H1 (cell line): Measurements from ENCODE around the gene EXOC6. TPM values are rescaled to one million over a fixed set of nuclear protein-coding genes. Genes with fewer than 3 reads are reported as not detected.

Experiments
- CTCF ChIA-PET: fragments of 300-600 bp; sonication (Branson Sonifier 250); formaldehyde crosslinking; loops from one replicate; lab custom pipeline; 2021; ENCODE audit not compliant: partially characterized antibody; lab: Charles Lee
- POLR2A ChIA-PET: fragments of 300-600 bp; sonication (Branson Sonifier 250); formaldehyde crosslinking; loops from one replicate; lab custom pipeline; 2021; ENCODE audit warnings: inconsistent platforms; ENCODE audit not compliant: partially characterized antibody; lab: Charles Lee
- DNase-seq, 2 experiments: peaks; one replicate each; pipeline versions ENCODE4 v3.0.0 to v3.0.0-alpha.2; 2010 to 2022; ENCODE audit warnings: low spot score in 2 of 2, low read depth in 1 of 2, mixed read lengths in 1 of 2
- FAIRE-seq: peaks from 2 replicates; lab custom pipeline; 2011; peaks lifted over from hg19 to GRCh38; lab: Jason Lieb, UNC
- H2AFZ ChIP-seq: 2 replicates; pipeline ENCODE4 v1.8.1; 2012; ENCODE audit warnings: low read length, inconsistent platforms
- H2AK5ac ChIP-seq: 2 replicates; pipeline ENCODE4 v1.6.1; 2013; ENCODE audit warnings: low read depth, low read length
- H2BK120ac ChIP-seq: replicated peaks from 2 replicates; pipeline ENCODE3; 2013; ENCODE audit warnings: low read depth, low read length, inconsistent platforms
- H2BK12ac ChIP-seq: 2 replicates; pipeline ENCODE4 v1.6.1; 2013; ENCODE audit warnings: low read depth, low read length
- H2BK15ac ChIP-seq: 2 replicates; pipeline ENCODE4 v1.6.1; 2013; ENCODE audit warnings: low read length
- H2BK20ac ChIP-seq: 2 replicates; pipeline ENCODE4 v1.6.1; 2013; ENCODE audit warnings: low read length
- H2BK5ac ChIP-seq: 2 replicates; pipeline ENCODE4 v1.6.1; 2013; ENCODE audit warnings: low read depth, low read length
- H3K14ac ChIP-seq: 2 replicates; pipeline ENCODE4 v1.6.1; 2013; ENCODE audit warnings: inconsistent platforms; ENCODE audit not compliant: insufficient read length
- H3K18ac ChIP-seq: 2 replicates; pipeline ENCODE4 v1.6.1; 2013; ENCODE audit warnings: low read length; ENCODE audit errors: extremely low read depth
- H3K23ac ChIP-seq: 2 replicates; pipeline ENCODE4 v1.6.1; 2013; ENCODE audit warnings: inconsistent platforms; ENCODE audit not compliant: insufficient read length
- H3K23me2 ChIP-seq: 2 replicates; pipeline ENCODE4 v1.6.1; 2013; ENCODE audit warnings: low read depth, low read length
- H3K27ac ChIP-seq: 2 replicates; pipeline ENCODE4 v1.6.1; 2011; ENCODE audit warnings: low read depth, low read length, inconsistent platforms
- H3K27me3 ChIP-seq, 4 experiments: replicated peaks in 1 of 4; 1 replicate in 1 of 4; 2 replicates in 3 of 4; pipeline versions ENCODE4 v1.6.1 to v1.8.1; 2011 to 2013; ENCODE audit warnings: low read length in 3 of 4, mild to moderate bottlenecking in 3 of 4, inconsistent platforms in 2 of 4, mixed read lengths in 2 of 4, moderate library complexity in 1 of 4; ENCODE audit not compliant: control insufficient read depth in 3 of 4, insufficient read depth in 3 of 4; ENCODE audit errors: extremely low read depth in 1 of 4
- H3K36me3 ChIP-seq, 4 experiments: 2 replicates each; pipeline versions ENCODE4 v1.6.1 to v1.8.1; 2011 to 2013; ENCODE audit warnings: mild to moderate bottlenecking in 4 of 4, low read length in 3 of 4, moderate library complexity in 2 of 4, control low read depth in 1 of 4, inconsistent platforms in 1 of 4; ENCODE audit not compliant: insufficient read depth in 4 of 4, control insufficient read depth in 2 of 4
- H3K4ac ChIP-seq: replicated peaks from 2 replicates; pipeline ENCODE3; 2013; ENCODE audit warnings: low read length, low read depth, mixed read lengths, inconsistent platforms; ENCODE audit not compliant: insufficient read length
- H3K4me1 ChIP-seq, 4 experiments: replicated peaks in 1 of 4; 1 replicate in 1 of 4; 2 replicates in 3 of 4; pipeline versions ENCODE4 v1.6.1 to v1.8.1; 2011 to 2013; ENCODE audit warnings: low read length in 3 of 4, inconsistent platforms in 2 of 4, mixed read lengths in 1 of 4; ENCODE audit not compliant: insufficient read depth in 4 of 4, control insufficient read depth in 3 of 4
- H3K4me2 ChIP-seq, 2 experiments: 2 replicates each; pipeline versions ENCODE4 v1.6.1 to v1.8.1; 2011 to 2013; ENCODE audit warnings: low read depth in 2 of 2, low read length in 2 of 2, control low read depth in 1 of 2, inconsistent platforms in 1 of 2, mild to moderate bottlenecking in 1 of 2; ENCODE audit not compliant: insufficient read depth in 1 of 2
- H3K4me3 ChIP-seq, 4 experiments: fragments of 200-600, 300-600 bp in 1 of 4; sonication (generic), shearing (Covaris generic), sonication (Bioruptor Twin) in 1 of 4; 2 replicates each; pipeline versions ENCODE4 v1.5.1 to v1.8.1; 2011 to 2016; ENCODE audit warnings: low read length in 4 of 4, low read depth in 3 of 4, control low read depth in 2 of 4, inconsistent platforms in 2 of 4, mild to moderate bottlenecking in 2 of 4, mixed read lengths in 1 of 4, moderate library complexity in 1 of 4; ENCODE audit not compliant: insufficient read depth in 2 of 4; ENCODE audit errors: extremely low read depth in 1 of 4
- H3K56ac ChIP-seq: replicated peaks from 2 replicates; pipeline ENCODE3; 2013; ENCODE audit warnings: low read depth, mild to moderate bottlenecking, mixed read lengths, low read length, inconsistent platforms; ENCODE audit not compliant: insufficient read length
- H3K79me1 ChIP-seq: 2 replicates; pipeline ENCODE4 v1.6.1; 2013; ENCODE audit warnings: low read depth, low read length, control low read depth
- H3K79me2 ChIP-seq, 2 experiments: 2 replicates each; pipeline versions ENCODE4 v1.6.1 to v1.8.1; 2012 to 2013; ENCODE audit warnings: low read length in 2 of 2, mild to moderate bottlenecking in 2 of 2, inconsistent platforms in 1 of 2; ENCODE audit not compliant: insufficient read depth in 2 of 2, control insufficient read depth in 1 of 2
- H3K9ac ChIP-seq, 4 experiments: replicated peaks in 1 of 4; 1 replicate in 1 of 4; 2 replicates in 3 of 4; pipeline versions ENCODE4 v1.6.1 to v1.8.1; 2011 to 2013; ENCODE audit warnings: low read depth in 3 of 4, low read length in 3 of 4, control low read depth in 2 of 4, mild to moderate bottlenecking in 2 of 4, moderate library complexity in 2 of 4, inconsistent platforms in 1 of 4; ENCODE audit errors: extremely low read depth in 1 of 4
- H3K9me3 ChIP-seq, 2 experiments: 2 replicates each; pipeline versions ENCODE4 v1.6.1 to v1.8.1; 2012 to 2013; ENCODE audit warnings: mild to moderate bottlenecking in 2 of 2, moderate library complexity in 2 of 2, control low read depth in 1 of 2, inconsistent platforms in 1 of 2, low read depth in 1 of 2, low read length in 1 of 2, mixed read lengths in 1 of 2; ENCODE audit not compliant: insufficient read depth in 2 of 2
- H4K20me1 ChIP-seq, 2 experiments: replicated peaks in 1 of 2; 2 replicates each; pipeline versions ENCODE3 to v1.8.1; 2011 to 2013; ENCODE audit warnings: inconsistent platforms in 2 of 2, low read length in 2 of 2, mild to moderate bottlenecking in 1 of 2; ENCODE audit not compliant: insufficient read depth in 2 of 2, control insufficient read depth in 1 of 2
- H4K5ac ChIP-seq: 2 replicates; pipeline ENCODE4 v1.6.1; 2013; ENCODE audit warnings: low read length, low read depth, mixed read lengths, inconsistent platforms; ENCODE audit not compliant: insufficient read length
- H4K8ac ChIP-seq: 2 replicates; pipeline ENCODE4 v1.8.0; 2013; ENCODE audit warnings: mild to moderate bottlenecking, moderate library complexity, low read length, inconsistent platforms; ENCODE audit not compliant: insufficient read depth; ENCODE audit errors: extremely low read depth
- H4K91ac ChIP-seq: replicated peaks from 2 replicates; pipeline ENCODE3; 2013; ENCODE audit warnings: low read length, mixed read lengths, inconsistent platforms; ENCODE audit not compliant: insufficient read length
- BRCA1 ChIP-seq: IDR thresholded peaks from 2 replicates; pipeline ENCODE4 v1.6.1; 2012; ENCODE audit warnings: low read depth, low read length, improper control_type of control experiment
- CTBP2 ChIP-seq: IDR thresholded peaks from 2 replicates; pipeline ENCODE4 v1.7.0; 2011; ENCODE audit warnings: borderline replicate concordance, mild to moderate bottlenecking, moderate library complexity, mixed read lengths, low read length; ENCODE audit not compliant: insufficient read depth, insufficient read length
- EGR1 ChIP-seq: IDR thresholded peaks from 2 replicates; pipeline ENCODE4 v1.6.1; 2011; ENCODE audit warnings: low read depth, low read length, borderline replicate concordance
- EZH2 ChIP-seq: fragments of 200-600 bp; sonication (generic); IDR thresholded peaks from 2 replicates; pipeline ENCODE4 v1.7.1; 2012; ENCODE audit warnings: low read depth, mild to moderate bottlenecking, moderate library complexity, low read length, inconsistent platforms; ENCODE audit not compliant: severe bottlenecking
- FOSL1 ChIP-seq: IDR thresholded peaks from 2 replicates; pipeline ENCODE4 v1.6.1; 2011; ENCODE audit warnings: mild to moderate bottlenecking, low read depth, low read length, moderate library complexity; ENCODE audit not compliant: insufficient read depth
- NRF1 ChIP-seq: IDR thresholded peaks from 2 replicates; pipeline ENCODE4 v1.6.1; 2011; ENCODE audit warnings: mild to moderate bottlenecking, low read depth, low read length, improper control_type of control experiment
- POLR2A ChIP-seq, 2 experiments: IDR thresholded peaks; 1 replicate in 1 of 2; 2 replicates in 1 of 2; pipeline ENCODE4 v1.6.1; 2011; ENCODE audit warnings: low read depth in 2 of 2, low read length in 2 of 2, mild to moderate bottlenecking in 2 of 2; ENCODE audit errors: control extremely low read depth in 1 of 2
- RFX5 ChIP-seq: IDR thresholded peaks from 2 replicates; pipeline ENCODE4 v1.6.1; 2011; ENCODE audit warnings: low read depth, low read length, improper control_type of control experiment, borderline replicate concordance
- SIN3A ChIP-seq, 2 experiments: IDR thresholded peaks in 1 of 2; conservative IDR thresholded peaks in 1 of 2; 2 replicates each; pipeline ENCODE4 v1.6.1; 2011 to 2012; ENCODE audit warnings: low read length in 2 of 2, improper control_type of control experiment in 1 of 2, low read depth in 1 of 2, mild to moderate bottlenecking in 1 of 2
- SP2 ChIP-seq: IDR thresholded peaks from 2 replicates; pipeline ENCODE4 v1.6.1; 2012; ENCODE audit warnings: mild to moderate bottlenecking, low read length, inconsistent platforms
- SRF ChIP-seq: IDR thresholded peaks from 2 replicates; pipeline ENCODE4 v1.6.1; 2011; ENCODE audit warnings: mild to moderate bottlenecking, low read depth, low read length, moderate library complexity
- TBP ChIP-seq: IDR thresholded peaks from 2 replicates; pipeline ENCODE4 v1.6.1; 2011; ENCODE audit warnings: low read depth, low read length, improper control_type of control experiment
- WGBS, 2 experiments: shearing (Covaris generic) in 1 of 2; methylation state at CpG; one replicate each; pipeline versions ENCODE4 v1.1.6 to v1.1.7; 2013 to 2015; ENCODE audit warnings: low lambda C conversion rate in 2 of 2, mixed read lengths in 2 of 2, inconsistent platforms in 1 of 2, low coverage in 1 of 2, missing lambda C conversion rate in 1 of 2; ENCODE audit not compliant: insufficient replicate concordance in 2 of 2, insufficient coverage in 1 of 2, insufficient read length in 1 of 2; ENCODE audit errors: extremely low coverage in 1 of 2, missing lambda C conversion rate in 1 of 2; 5-methylcytosine and 5-hydroxymethylcytosine counted together
- polyA plus RNA-seq, 7 experiments: library from polyadenylated mRNA; depleted of rRNA in 3 of 7; stranded (reverse) in 5 of 7; unstranded in 2 of 7; fragments of >200 nt in 5 of 7; fragments of 200-250 nt in 2 of 7; gene quantifications; 1 replicate in 5 of 7; 2 replicates in 1 of 7; 4 replicates in 1 of 7; pipeline versions ENCODE4 v1.2.1 to v1.2.3, GENCODE V29; 2011 to 2013; ENCODE audit warnings: missing spikeins in 2 of 7, mixed read lengths in 2 of 7
- total RNA-seq: library from RNA; stranded (reverse); fragmentation: NEBNext Ultra II Directional; extraction: Animal tissue kit (Norgen Biotek cat#: 25700); gene quantifications from 2 replicates; pipeline ENCODE4 v1.2.1, GENCODE V29; 2021
- TF ChIP-seq, protein P1 (sequence below): IDR thresholded peaks from 2 replicates; pipeline ENCODE4 v1.6.1; 2012; ENCODE audit warnings: low read length, inconsistent platforms

EXOC6 gene
- total and polyA plus RNA-seq, 2 of the 8 experiments (the other 6 are each of a cell fraction or from before 2014, with no cell fraction given), result 1.7 to 4.5 TPM

DNA sequence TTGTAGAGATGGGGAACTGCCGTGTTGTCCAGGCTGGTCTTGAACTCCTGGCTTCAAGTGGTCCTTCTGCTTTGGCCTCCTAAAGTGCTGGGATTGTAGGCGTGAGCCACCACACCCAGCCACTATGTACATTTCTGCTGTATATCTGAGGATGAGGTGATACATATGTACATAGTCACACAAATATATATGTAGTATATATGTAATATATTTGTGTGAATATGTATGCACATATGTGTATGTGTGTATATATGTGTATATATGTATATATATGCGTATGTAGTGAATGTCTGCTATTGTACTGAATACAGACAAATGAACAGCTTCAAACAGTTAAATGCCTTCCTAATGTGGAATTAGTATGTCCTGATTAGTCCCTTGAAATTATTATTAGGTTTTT lies 70.3 kb downstream of the EXOC6 start:
- Histone ChIP-seq H2BK12ac (no peak overlapping the region), H3K9ac (no peak overlapping the region), H3K79me1 (no peaks in the 10 kb centered on the region), H2BK20ac (no peak overlapping the region), H2BK15ac (no peak overlapping the region), H3K27ac (no peak overlapping the region), H3K36me3 (no peaks in the 10 kb centered on the region), H4K5ac (no peak overlapping the region), H3K4ac (no peak overlapping the region), H3K18ac (no peak overlapping the region), H3K23me2 (no peaks in the 10 kb centered on the region), H3K9me3 (no peaks in the 10 kb centered on the region; a peak in 1 of 4 replicates), H3K27me3 (no peaks in the 10 kb centered on the region), H3K23ac (no peak overlapping the region), H2AFZ (no peak overlapping the region), H3K4me2 (no peak overlapping the region), H4K20me1 (no peaks in the 10 kb centered on the region), H4K8ac (no peak overlapping the region), H3K4me1 (peaks cover 0 to 13% (median 5%) of the 10 kb centered on the region in 4 experiments; a peak in 5 of 7 replicates), H3K79me2 (no peaks in the 10 kb centered on the region), H4K91ac (no peak overlapping the region), H3K14ac (no peak overlapping the region), H2BK120ac (no peak overlapping the region), H2AK5ac (no peak overlapping the region), H3K56ac (no peak overlapping the region), H3K4me3 (no peak overlapping the region), H2BK5ac (no peak overlapping the region)
- no peak for FAIRE-seq
- no peak for DNase-seq
- ChIA-PET CTCF (interaction anchor here (1.4 to 1.6 kb wide), 2 partner anchors 48 to 439 kb away, joined by 3 read pairs; no protein-coding TSS in a partner anchor), POLR2A (no interaction called here)
- 92% methylated on average over 3 of the region's 3 CpGs; no CpG with 5 or more reads in 1 of the 2 experiments for WGBS, 2 experiments
- no peak for TF ChIP-seq CTBP2
- TF ChIP-seq TBP, result no peak
- no peak for TF ChIP-seq EGR1
- TF ChIP-seq EZH2, result no peak
- TF ChIP-seq NRF1, result no peak
- TF ChIP-seq, protein P1, sequence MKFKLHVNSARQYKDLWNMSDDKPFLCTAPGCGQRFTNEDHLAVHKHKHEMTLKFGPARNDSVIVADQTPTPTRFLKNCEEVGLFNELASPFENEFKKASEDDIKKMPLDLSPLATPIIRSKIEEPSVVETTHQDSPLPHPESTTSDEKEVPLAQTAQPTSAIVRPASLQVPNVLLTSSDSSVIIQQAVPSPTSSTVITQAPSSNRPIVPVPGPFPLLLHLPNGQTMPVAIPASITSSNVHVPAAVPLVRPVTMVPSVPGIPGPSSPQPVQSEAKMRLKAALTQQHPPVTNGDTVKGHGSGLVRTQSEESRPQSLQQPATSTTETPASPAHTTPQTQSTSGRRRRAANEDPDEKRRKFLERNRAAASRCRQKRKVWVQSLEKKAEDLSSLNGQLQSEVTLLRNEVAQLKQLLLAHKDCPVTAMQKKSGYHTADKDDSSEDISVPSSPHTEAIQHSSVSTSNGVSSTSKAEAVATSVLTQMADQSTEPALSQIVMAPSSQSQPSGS, result no peak
- no peak for TF ChIP-seq SIN3A (conservative IDR thresholded peaks at IDR 0.05 in 1 of 2, IDR thresholded peaks at IDR 0.05 in 1 of 2; ENCODE audit: low read depth in 1 of 2, low read length in 2 of 2)
- no peak for TF ChIP-seq BRCA1
- TF ChIP-seq FOSL1, result no peak
- TF ChIP-seq RFX5, result no peak
- TF ChIP-seq POLR2A (IDR thresholded peaks at IDR 0.05; ENCODE audit: control extremely low read depth in 1 of 2, low read depth in 2 of 2, low read length in 2 of 2), result no peak
- TF ChIP-seq SRF, result no peak
- TF ChIP-seq SP2, result no peak
